Measurements from ENCODE around the gene HJURP. TPM values are rescaled to one million over a fixed set of nuclear protein-coding genes. Genes with fewer than 3 reads are reported as not detected.

Gene HJURP
- polyA plus RNA-seq, 1 donor (not counting 4 experiments of a cell fraction or from before 2014, with no cell fraction given): 20.2 TPM

DNA sequence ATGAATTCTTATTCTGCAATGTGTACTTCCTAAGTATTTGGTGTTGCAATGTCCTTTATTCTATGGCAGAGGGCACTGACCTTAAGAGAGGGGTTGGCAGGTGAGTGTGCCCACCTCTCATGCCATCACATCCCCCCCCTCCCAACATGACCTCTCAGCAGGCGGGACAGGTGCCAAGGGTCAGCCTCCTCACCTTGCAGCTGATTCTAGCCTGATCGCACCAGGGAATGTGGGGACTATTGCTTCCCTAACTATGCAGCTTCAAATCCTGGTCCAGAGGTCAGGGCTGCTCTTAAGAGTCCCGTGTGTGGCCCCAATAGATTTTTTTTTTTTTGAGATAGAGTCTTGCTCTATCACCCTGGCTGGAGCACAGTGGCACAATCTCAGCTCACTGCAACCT, 9.5 kb downstream of the HJURP start:
- Histone ChIP-seq H3K4me3 (ENCODE audit: control insufficient read depth in 2 of 3, extremely low read depth in 1 of 3, insufficient read depth in 2 of 3, low read depth in 1 of 3, low read length in 3 of 3) (no peak overlapping the region), H3K4me2 (ENCODE audit: control insufficient read depth, extremely low read depth, insufficient read depth, low read depth, low read length) (no peak overlapping the region), H3K36me3 (ENCODE audit: control insufficient read depth in 2 of 2, extremely low read depth in 1 of 2, insufficient read depth in 2 of 2, low read length in 2 of 2) (peaks cover 0 to 72% of the 10 kb centered on the region in 2 experiments), H3K9me1 (ENCODE audit: control insufficient read depth, extremely low read depth, insufficient read depth, low read length) (no peaks in the 10 kb centered on the region), H4K20me1 (ENCODE audit: control insufficient read depth, extremely low read depth, insufficient read depth, low read length) (peaks cover 6% of the 10 kb centered on the region), H3K79me2 (ENCODE audit: control insufficient read depth, insufficient read depth, low read length) (peaks cover 69% of the 10 kb centered on the region), H3K9ac (ENCODE audit: control insufficient read depth, extremely low read depth, insufficient read depth, low read length) (no peak overlapping the region), H3K27ac (ENCODE audit: control insufficient read depth, insufficient read depth, low read length) (no peak overlapping the region), H3K27me3 (ENCODE audit: control insufficient read depth, extremely low read depth, insufficient read depth, low read length) (no peaks in the 10 kb centered on the region), H3K4me1 (ENCODE audit: control insufficient read depth, extremely low read depth, insufficient read depth, low read length) (no peaks in the 10 kb centered on the region), H3K9me3 (ENCODE audit: control insufficient read depth, low read depth, low read length) (no peaks in the 10 kb centered on the region), H2AFZ (ENCODE audit: control insufficient read depth, low read length) (no peak overlapping the region)
- FAIRE-seq: no peak
- DNase-seq (ENCODE audit: low read depth, low spot score): no peak
- dilution Hi-C loops (cut with MboI; ENCODE audit: extremely low pct_ligation_motif_present, low sequenced_read_pairs): no loop called here
- no peak for TF ChIP-seq EZH2 (IDR thresholded peaks at IDR 0.05; ENCODE audit: low read length)
- TF ChIP-seq, protein P1, sequence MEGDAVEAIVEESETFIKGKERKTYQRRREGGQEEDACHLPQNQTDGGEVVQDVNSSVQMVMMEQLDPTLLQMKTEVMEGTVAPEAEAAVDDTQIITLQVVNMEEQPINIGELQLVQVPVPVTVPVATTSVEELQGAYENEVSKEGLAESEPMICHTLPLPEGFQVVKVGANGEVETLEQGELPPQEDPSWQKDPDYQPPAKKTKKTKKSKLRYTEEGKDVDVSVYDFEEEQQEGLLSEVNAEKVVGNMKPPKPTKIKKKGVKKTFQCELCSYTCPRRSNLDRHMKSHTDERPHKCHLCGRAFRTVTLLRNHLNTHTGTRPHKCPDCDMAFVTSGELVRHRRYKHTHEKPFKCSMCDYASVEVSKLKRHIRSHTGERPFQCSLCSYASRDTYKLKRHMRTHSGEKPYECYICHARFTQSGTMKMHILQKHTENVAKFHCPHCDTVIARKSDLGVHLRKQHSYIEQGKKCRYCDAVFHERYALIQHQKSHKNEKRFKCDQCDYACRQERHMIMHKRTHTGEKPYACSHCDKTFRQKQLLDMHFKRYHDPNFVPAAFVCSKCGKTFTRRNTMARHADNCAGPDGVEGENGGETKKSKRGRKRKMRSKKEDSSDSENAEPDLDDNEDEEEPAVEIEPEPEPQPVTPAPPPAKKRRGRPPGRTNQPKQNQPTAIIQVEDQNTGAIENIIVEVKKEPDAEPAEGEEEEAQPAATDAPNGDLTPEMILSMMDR (optimal IDR thresholded peaks at IDR 0.05 in 1 of 3, IDR thresholded peaks at IDR 0.05 in 1 of 3, conservative IDR thresholded peaks at IDR 0.05 in 1 of 3; ENCODE audit: extremely low read depth in 1 of 3, insufficient read depth in 2 of 3, low read length in 3 of 3): no peak

DNA sequence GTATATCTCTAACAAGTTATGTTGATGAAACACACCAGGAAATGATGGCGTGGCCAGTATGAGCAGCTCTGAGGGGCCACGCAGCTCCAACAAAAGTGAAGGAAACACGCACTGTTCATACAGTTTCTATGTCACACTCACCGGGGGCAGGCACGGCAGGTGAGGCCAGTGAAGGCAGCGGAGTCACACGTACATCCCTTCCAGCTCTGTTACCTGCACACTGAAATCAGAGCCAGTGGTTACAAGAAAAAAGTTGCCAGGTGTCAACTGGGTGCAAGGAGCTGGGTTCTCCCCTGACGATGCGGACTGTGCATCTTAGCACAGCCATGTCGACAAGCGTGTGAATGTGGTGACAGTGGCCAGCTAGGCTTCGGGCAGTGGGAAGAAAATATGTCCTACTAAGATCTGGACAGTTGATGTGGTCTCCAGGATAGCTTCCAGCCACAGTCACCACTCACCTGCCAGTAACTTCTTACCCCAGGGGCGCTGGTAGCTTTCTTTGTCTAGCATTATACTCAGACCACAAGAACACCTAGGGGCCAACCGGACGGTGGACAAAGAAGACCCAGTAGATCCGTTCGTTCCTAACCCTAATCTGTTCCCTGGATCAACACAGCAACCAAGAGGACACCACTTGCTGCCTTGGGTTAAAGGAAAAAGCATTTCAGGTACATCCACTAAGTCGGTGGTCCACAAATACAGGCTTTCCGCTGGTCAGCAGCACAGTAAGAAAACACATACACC, 10.1 kb downstream of the HJURP start:
- Histone ChIP-seq H3K4me1 (ENCODE audit: control insufficient read depth, extremely low read depth, insufficient read depth, low read length) (no peaks in the 10 kb centered on the region), H4K20me1 (ENCODE audit: control insufficient read depth, extremely low read depth, insufficient read depth, low read length) (peaks cover 6% of the 10 kb centered on the region), H3K27me3 (ENCODE audit: control insufficient read depth, extremely low read depth, insufficient read depth, low read length) (no peaks in the 10 kb centered on the region), H3K9ac (ENCODE audit: control insufficient read depth, extremely low read depth, insufficient read depth, low read length) (no peak overlapping the region), H3K79me2 (ENCODE audit: control insufficient read depth, insufficient read depth, low read length) (peaks cover 69% of the 10 kb centered on the region), H3K36me3 (ENCODE audit: control insufficient read depth in 2 of 2, extremely low read depth in 1 of 2, insufficient read depth in 2 of 2, low read length in 2 of 2) (peaks cover 0 to 74% of the 10 kb centered on the region in 2 experiments), H3K9me3 (ENCODE audit: control insufficient read depth, low read depth, low read length) (no peaks in the 10 kb centered on the region), H3K4me2 (ENCODE audit: control insufficient read depth, extremely low read depth, insufficient read depth, low read depth, low read length) (no peak overlapping the region), H3K9me1 (ENCODE audit: control insufficient read depth, extremely low read depth, insufficient read depth, low read length) (no peaks in the 10 kb centered on the region), H2AFZ (ENCODE audit: control insufficient read depth, low read length) (no peak overlapping the region), H3K4me3 (ENCODE audit: control insufficient read depth in 2 of 3, extremely low read depth in 1 of 3, insufficient read depth in 2 of 3, low read depth in 1 of 3, low read length in 3 of 3) (no peak overlapping the region), H3K27ac (ENCODE audit: control insufficient read depth, insufficient read depth, low read length) (no peak overlapping the region)
- dilution Hi-C loops (cut with MboI; ENCODE audit: extremely low pct_ligation_motif_present, low sequenced_read_pairs): no loop called here
- TF ChIP-seq EZH2 (IDR thresholded peaks at IDR 0.05; ENCODE audit: low read length): no peak
- TF ChIP-seq, protein P1 (optimal IDR thresholded peaks at IDR 0.05 in 1 of 3, IDR thresholded peaks at IDR 0.05 in 1 of 3, conservative IDR thresholded peaks at IDR 0.05 in 1 of 3; ENCODE audit: extremely low read depth in 1 of 3, insufficient read depth in 2 of 3, low read length in 3 of 3): no peak
- FAIRE-seq: no peak
- no peak for DNase-seq (ENCODE audit: low read depth, low spot score)

Measured in keratinocyte (primary cell).